ENCODE measurements around the gene HEBP2.

The HEBP2 gene

DNA sequence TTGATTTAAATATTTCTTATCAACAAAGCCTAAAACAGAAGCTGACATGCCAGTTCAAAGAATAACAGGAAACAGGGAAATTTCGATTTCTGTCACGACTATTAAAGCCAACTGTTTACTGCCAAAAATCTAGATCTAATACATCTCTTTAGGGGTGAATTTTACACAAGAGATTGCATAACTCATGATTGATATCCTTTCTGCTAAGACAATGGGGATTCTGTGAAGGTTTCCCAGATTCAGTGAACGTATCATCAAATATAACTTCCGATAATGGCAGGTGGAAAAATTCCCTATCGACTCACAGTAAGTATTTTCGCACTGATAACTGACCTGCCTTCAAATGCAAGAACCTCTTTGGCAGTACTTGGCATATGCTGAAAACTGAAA, 52.4 kb downstream of the HEBP2 start:
- H3K27ac ChIP-seq (ENCODE audit: low read length): peak overlapping the region; percentile 83
- H3K9me3 ChIP-seq (ENCODE audit: insufficient read depth, low read length): no peaks in the 10 kb centered on the region
- no peaks in the 10 kb centered on the region for H3K27me3 ChIP-seq (ENCODE audit: low read depth, low read length)
- H3K36me3 ChIP-seq (replicated peaks; ENCODE audit: low read depth, low read length): no peaks in the 10 kb centered on the region
- peak overlapping the region; percentile 52 for H3K4me3 ChIP-seq (ENCODE audit: low read length)
- TF ChIP-seq, protein P1, sequence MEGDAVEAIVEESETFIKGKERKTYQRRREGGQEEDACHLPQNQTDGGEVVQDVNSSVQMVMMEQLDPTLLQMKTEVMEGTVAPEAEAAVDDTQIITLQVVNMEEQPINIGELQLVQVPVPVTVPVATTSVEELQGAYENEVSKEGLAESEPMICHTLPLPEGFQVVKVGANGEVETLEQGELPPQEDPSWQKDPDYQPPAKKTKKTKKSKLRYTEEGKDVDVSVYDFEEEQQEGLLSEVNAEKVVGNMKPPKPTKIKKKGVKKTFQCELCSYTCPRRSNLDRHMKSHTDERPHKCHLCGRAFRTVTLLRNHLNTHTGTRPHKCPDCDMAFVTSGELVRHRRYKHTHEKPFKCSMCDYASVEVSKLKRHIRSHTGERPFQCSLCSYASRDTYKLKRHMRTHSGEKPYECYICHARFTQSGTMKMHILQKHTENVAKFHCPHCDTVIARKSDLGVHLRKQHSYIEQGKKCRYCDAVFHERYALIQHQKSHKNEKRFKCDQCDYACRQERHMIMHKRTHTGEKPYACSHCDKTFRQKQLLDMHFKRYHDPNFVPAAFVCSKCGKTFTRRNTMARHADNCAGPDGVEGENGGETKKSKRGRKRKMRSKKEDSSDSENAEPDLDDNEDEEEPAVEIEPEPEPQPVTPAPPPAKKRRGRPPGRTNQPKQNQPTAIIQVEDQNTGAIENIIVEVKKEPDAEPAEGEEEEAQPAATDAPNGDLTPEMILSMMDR (IDR thresholded peaks at IDR 0.05; ENCODE audit: low read depth, low read length): no peak
- TF ChIP-seq EZH2phosphoT487 (IDR thresholded peaks at IDR 0.05; ENCODE audit: low read depth): no peak
- no peaks in the 10 kb centered on the region for H4K20me1 ChIP-seq (ENCODE audit: insufficient read depth, low read length)
- H3K79me2 ChIP-seq (ENCODE audit: low read length): no peaks in the 10 kb centered on the region
- peaks cover 36% of the 10 kb centered on the region for H3K4me1 ChIP-seq (ENCODE audit: low read length)
- H2AFZ ChIP-seq (ENCODE audit: low read depth, low read length): no peak overlapping the region
- H3K9ac ChIP-seq (ENCODE audit: low read length): peak overlapping the region; percentile 16; the same call in 1 of the 2 replicates
- peak overlapping the region; percentile 81 for H3K4me2 ChIP-seq (ENCODE audit: low read length)

DNA sequence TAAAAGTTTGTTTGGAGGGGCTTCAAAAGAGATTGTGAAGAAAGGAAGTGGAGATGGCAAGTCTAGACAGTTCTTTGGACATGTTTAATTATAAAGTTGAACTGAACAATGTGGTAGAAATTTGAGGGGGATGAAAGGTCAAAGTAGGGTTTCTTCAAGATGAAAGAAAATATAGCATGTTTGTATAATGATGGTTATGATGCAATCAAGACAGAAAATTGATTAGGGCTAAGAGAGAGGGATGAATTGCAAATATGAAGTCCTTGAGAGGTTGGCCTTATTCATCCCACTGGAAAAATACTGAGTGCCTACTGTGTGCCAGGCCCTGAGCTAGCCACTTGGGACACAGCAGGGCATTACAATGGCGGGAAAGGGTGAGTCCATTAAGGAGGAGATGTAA, 57.6 kb downstream of the HEBP2 start:
- Histone ChIP-seq H3K9ac (ENCODE audit: low read length) (no peak overlapping the region), H3K9me3 (ENCODE audit: insufficient read depth, low read length) (no peaks in the 10 kb centered on the region), H3K27ac (ENCODE audit: low read length) (no peak overlapping the region), H3K79me2 (ENCODE audit: low read length) (no peaks in the 10 kb centered on the region), H3K4me3 (ENCODE audit: low read length) (no peak overlapping the region), H4K20me1 (ENCODE audit: insufficient read depth, low read length) (no peaks in the 10 kb centered on the region), H3K36me3 (replicated peaks; ENCODE audit: low read depth, low read length) (no peaks in the 10 kb centered on the region), H3K4me1 (ENCODE audit: low read length) (peaks cover 9% of the 10 kb centered on the region), H3K4me2 (ENCODE audit: low read length) (no peak overlapping the region), H2AFZ (ENCODE audit: low read depth, low read length) (no peak overlapping the region), H3K27me3 (ENCODE audit: low read depth, low read length) (no peaks in the 10 kb centered on the region)
- TF ChIP-seq, protein P1 (IDR thresholded peaks at IDR 0.05; ENCODE audit: low read depth, low read length): no peak
- no peak for TF ChIP-seq EZH2phosphoT487 (IDR thresholded peaks at IDR 0.05; ENCODE audit: low read depth)

DNA sequence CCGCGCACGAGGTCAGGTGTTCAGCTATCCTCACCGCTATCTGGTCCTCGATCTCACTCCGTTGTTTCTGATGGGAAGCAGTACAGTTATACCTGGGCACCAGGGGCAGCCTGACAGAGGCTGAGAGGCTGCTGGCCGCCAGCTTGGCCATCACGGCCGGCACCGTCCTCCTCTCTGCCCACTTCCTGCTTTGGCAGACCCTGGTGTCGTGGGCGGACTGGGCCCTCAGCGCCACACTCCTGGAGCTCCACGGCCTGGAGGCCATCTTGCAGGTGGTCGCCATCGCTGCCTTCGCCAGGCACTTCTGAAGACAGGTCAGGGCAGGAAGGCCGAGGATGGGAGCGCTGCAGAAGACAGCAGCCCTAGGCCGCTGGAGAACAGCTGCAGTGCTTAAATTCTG, 60.1 kb downstream of the HEBP2 start:
- no peaks in the 10 kb centered on the region for H3K4me1 ChIP-seq (ENCODE audit: low read length)
- H3K9ac ChIP-seq (ENCODE audit: low read length): no peak overlapping the region
- H3K4me3 ChIP-seq (ENCODE audit: low read length): no peak overlapping the region
- no peaks in the 10 kb centered on the region for H3K36me3 ChIP-seq (replicated peaks; ENCODE audit: low read depth, low read length)
- no peak overlapping the region for H2AFZ ChIP-seq (ENCODE audit: low read depth, low read length)
- H3K9me3 ChIP-seq (ENCODE audit: insufficient read depth, low read length): no peaks in the 10 kb centered on the region
- no peak for TF ChIP-seq EZH2phosphoT487 (IDR thresholded peaks at IDR 0.05; ENCODE audit: low read depth)
- TF ChIP-seq, protein P1 (IDR thresholded peaks at IDR 0.05; ENCODE audit: low read depth, low read length): no peak
- no peak overlapping the region for H3K4me2 ChIP-seq (ENCODE audit: low read length)
- H3K27ac ChIP-seq (ENCODE audit: low read length): no peak overlapping the region
- H3K79me2 ChIP-seq (ENCODE audit: low read length): no peaks in the 10 kb centered on the region
- H4K20me1 ChIP-seq (ENCODE audit: insufficient read depth, low read length): no peaks in the 10 kb centered on the region
- no peaks in the 10 kb centered on the region for H3K27me3 ChIP-seq (ENCODE audit: low read depth, low read length)

DNA sequence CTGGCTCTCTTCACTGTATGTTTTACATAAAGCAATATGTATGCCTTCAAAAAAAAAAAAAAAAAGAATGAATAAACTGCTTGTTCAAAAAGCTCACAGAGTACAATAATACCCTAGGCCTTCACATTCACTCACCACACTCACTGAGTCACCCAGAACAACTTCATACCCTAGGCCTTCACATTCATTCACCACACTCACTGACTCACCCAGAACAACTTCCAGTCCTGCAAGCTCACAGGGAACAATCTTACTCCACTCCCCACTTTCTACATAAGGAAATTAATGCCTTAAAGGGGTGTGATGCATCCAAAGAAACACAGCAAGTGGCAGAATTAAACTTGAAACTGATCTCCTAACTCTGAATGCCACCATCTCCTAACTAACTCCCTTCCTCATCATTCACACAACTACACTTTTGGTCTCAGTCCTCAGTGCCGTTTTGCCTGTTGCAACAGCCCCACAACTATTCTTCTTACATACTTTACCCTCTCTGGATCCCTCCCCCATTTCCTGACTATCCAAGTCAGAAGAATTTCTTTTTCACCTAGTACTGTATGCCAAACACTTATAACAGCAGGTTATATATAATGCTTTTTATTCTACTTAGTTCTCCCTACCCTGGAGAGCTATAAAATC, 61.1 kb downstream of the HEBP2 start:
- Histone ChIP-seq H4K20me1 (ENCODE audit: insufficient read depth, low read length) (no peaks in the 10 kb centered on the region), H3K9me3 (ENCODE audit: insufficient read depth, low read length) (no peaks in the 10 kb centered on the region), H3K4me2 (ENCODE audit: low read length) (no peak overlapping the region), H2AFZ (ENCODE audit: low read depth, low read length) (no peak overlapping the region), H3K36me3 (replicated peaks; ENCODE audit: low read depth, low read length) (no peaks in the 10 kb centered on the region), H3K79me2 (ENCODE audit: low read length) (no peaks in the 10 kb centered on the region), H3K4me1 (ENCODE audit: low read length) (no peaks in the 10 kb centered on the region), H3K27me3 (ENCODE audit: low read depth, low read length) (no peaks in the 10 kb centered on the region), H3K9ac (ENCODE audit: low read length) (no peak overlapping the region), H3K27ac (ENCODE audit: low read length) (no peak overlapping the region), H3K4me3 (ENCODE audit: low read length) (no peak overlapping the region)
- TF ChIP-seq, protein P1 (IDR thresholded peaks at IDR 0.05; ENCODE audit: low read depth, low read length): no peak
- no peak for TF ChIP-seq EZH2phosphoT487 (IDR thresholded peaks at IDR 0.05; ENCODE audit: low read depth)

Measured in OCI-LY3 (cell line).